ENCODE measurements around the gene SCARB1.
A peak's percentile ranks its signal among the peaks of the same experiment; 100 is the strongest.

Gene SCARB1

GRCh38 chr12:124828264-124829007, 35.2 kb downstream of the SCARB1 start:
- CTCF ChIA-PET = interaction anchor here (0.6 to 1.5 kb wide), 8 partner anchors 10 to 1021 kb away, joined by 3 to 6 read pairs (median 4); no protein-coding TSS in a partner anchor
- POLR2A ChIA-PET = interaction anchor here (1.0 kb wide), 1 partner anchor 10 kb away, joined by 7 read pairs; no protein-coding TSS in a partner anchor

More at GRCh38 chr12:124828264-124829007, 35.2 kb downstream of the SCARB1 start:
- Histone ChIP-seq H3K9me3 (ENCODE audit: control insufficient read depth, insufficient read depth, low read depth, low read length) (no peaks in the 10 kb centered on the region), H3K4me1 (ENCODE audit: control insufficient read depth, insufficient read depth, low read length) (peaks cover 5% of the 10 kb centered on the region; the same call in 1 of the 2 replicates), H3K27ac (ENCODE audit: extremely low read depth, low read depth, low read length) (peak overlapping the region; percentile 7; the same call in 1 of the 2 replicates), H3K4me3 (ENCODE audit: low read depth, low read length) (no peak overlapping the region), H3K36me3 (ENCODE audit: control insufficient read depth in 2 of 2, insufficient read depth in 1 of 2, low read length in 2 of 2) (no peaks in the 10 kb centered on the region; a peak in 1 of 3 replicates)
- TF ChIP-seq ZBTB10 (tag by site-specific recombination; IDR thresholded peaks at IDR 0.05) (no peak), ZNF473 (tag by site-specific recombination; IDR thresholded peaks at IDR 0.05) (no peak), SCRT2 (tag by site-specific recombination; IDR thresholded peaks at IDR 0.05) (no peak), ZNF394 (tag by site-specific recombination; IDR thresholded peaks at IDR 0.05; ENCODE audit: borderline replicate concordance) (no peak), ZNF433 (tag by site-specific recombination; IDR thresholded peaks at IDR 0.05; ENCODE audit: low read depth) (no peak), SP2 (tag by site-specific recombination; IDR thresholded peaks at IDR 0.05) (peak; percentile 35; the same call in 1 of the 2 replicates), ZNF146 (tag by site-specific recombination; IDR thresholded peaks at IDR 0.05) (no peak), ZNF600 (tag by site-specific recombination; IDR thresholded peaks at IDR 0.05) (0 out of 2 replicates have a peak, but pooled peaks have one; percentile 24), ZNF23 (tag by site-specific recombination; IDR thresholded peaks at IDR 0.05; ENCODE audit: borderline replicate concordance) (no peak), ZNF518A (tag by site-specific recombination; conservative IDR thresholded peaks at IDR 0.05; ENCODE audit: low read depth) (no peak), INSM2 (tag by site-specific recombination; IDR thresholded peaks at IDR 0.05) (no peak), ZNF629 (tag by site-specific recombination; IDR thresholded peaks at IDR 0.05) (no peak), OSR2 (tag by site-specific recombination; IDR thresholded peaks at IDR 0.05) (no peak), ZNF423 (tag by site-specific recombination; IDR thresholded peaks at IDR 0.05) (no peak), ZNF362 (tag by site-specific recombination; IDR thresholded peaks at IDR 0.05) (no peak), ZNF398 (tag by site-specific recombination; IDR thresholded peaks at IDR 0.05) (no peak), EGR2 (tag by site-specific recombination; IDR thresholded peaks at IDR 0.05; ENCODE audit: low read depth) (0 out of 2 replicates have a peak, but pooled peaks have one; percentile 20), ZNF341 (tag by site-specific recombination; IDR thresholded peaks at IDR 0.05; ENCODE audit: low read depth) (no peak), ZNF639 (tag by site-specific recombination; IDR thresholded peaks at IDR 0.05) (no peak)
